22Rv1 (cell line): ENCODE data around the gene DYNLT1.
"Not testable (repeated sequence)": the region's sequence is repeated elsewhere in the genome, so short reads cannot be mapped to it uniquely, and the experiment has no call there.

ENCODE experiments used
- H3K27ac ChIP-seq: fragments of 450-650 bp; 2 replicates; pipeline ENCODE4 v1.5.1; 2017
- ZFX ChIP-seq: fragments of 450-650 bp; IDR thresholded peaks from 2 replicates; pipeline ENCODE4 v1.6.1; 2017; ENCODE audit warnings: antibody characterized with exemption, borderline replicate concordance
- TF ChIP-seq, protein P1 (sequence below): fragments of 450-650 bp; IDR thresholded peaks from 2 replicates; pipeline ENCODE4 v1.5.1; 2017; ENCODE audit warnings: mild to moderate bottlenecking

The DYNLT1 gene

DNA sequence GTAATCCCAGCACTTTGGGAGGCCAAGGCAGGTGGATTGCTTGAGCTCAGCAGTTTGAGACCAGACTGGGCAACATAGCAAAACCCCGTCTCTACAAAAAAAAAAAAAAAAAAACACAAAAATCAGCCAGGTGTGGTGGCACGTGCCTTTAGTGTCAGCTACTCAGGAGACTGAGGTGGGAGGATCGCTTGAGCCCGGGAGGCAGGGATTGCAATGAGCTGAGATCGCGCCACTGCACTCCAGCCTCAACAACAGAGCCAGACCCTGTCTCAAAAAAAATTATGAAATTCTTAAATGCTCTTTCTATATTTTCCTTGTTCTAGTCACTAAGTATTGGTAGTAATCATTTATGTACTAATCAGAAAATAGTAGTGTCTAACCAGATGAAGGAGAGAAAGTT is 35.9 kb upstream of the DYNLT1 start:
- no peak overlapping the region for H3K27ac ChIP-seq
- TF ChIP-seq, protein P1, sequence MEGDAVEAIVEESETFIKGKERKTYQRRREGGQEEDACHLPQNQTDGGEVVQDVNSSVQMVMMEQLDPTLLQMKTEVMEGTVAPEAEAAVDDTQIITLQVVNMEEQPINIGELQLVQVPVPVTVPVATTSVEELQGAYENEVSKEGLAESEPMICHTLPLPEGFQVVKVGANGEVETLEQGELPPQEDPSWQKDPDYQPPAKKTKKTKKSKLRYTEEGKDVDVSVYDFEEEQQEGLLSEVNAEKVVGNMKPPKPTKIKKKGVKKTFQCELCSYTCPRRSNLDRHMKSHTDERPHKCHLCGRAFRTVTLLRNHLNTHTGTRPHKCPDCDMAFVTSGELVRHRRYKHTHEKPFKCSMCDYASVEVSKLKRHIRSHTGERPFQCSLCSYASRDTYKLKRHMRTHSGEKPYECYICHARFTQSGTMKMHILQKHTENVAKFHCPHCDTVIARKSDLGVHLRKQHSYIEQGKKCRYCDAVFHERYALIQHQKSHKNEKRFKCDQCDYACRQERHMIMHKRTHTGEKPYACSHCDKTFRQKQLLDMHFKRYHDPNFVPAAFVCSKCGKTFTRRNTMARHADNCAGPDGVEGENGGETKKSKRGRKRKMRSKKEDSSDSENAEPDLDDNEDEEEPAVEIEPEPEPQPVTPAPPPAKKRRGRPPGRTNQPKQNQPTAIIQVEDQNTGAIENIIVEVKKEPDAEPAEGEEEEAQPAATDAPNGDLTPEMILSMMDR = no peak
- no peak for TF ChIP-seq ZFX

DNA sequence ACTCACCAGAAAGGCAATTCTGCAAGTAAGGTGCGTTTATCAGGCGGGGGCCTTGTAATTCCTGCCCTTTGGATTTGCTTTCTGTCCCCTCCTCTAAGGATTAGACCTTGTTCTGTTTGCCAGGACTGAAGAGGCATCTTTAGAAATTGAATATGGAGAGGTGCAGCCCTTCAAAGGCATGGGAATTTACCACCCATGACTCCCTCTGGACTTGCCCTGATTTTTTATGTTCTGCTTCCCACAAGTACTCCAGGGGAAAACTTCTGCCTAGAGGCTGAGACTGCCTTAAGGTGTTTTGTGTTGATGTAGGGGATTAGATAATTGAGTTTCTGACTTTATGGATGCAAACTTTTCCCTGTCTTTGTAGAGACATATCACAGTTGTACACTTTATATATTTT is 35.5 kb upstream of the DYNLT1 start:
- no peak overlapping the region for H3K27ac ChIP-seq
- TF ChIP-seq, protein P1 = no peak
- TF ChIP-seq ZFX = no peak

- no peak overlapping the region for H3K27ac ChIP-seq
- no peak for TF ChIP-seq ZFX
- TF ChIP-seq, protein P1 = no peak
Measured at GRCh38 chr6:158677906-158678578, 33.5 kb upstream of the DYNLT1 start.

- H3K27ac ChIP-seq = not testable (repeated sequence)
Measured at GRCh38 chr6:158677094-158677493, 32.6 kb upstream of the DYNLT1 start.

GRCh38 chr6:158674342-158675131 is 30.0 kb upstream of the DYNLT1 start:
- TF ChIP-seq, protein P1 = no peak
- TF ChIP-seq ZFX = no peak
- H3K27ac ChIP-seq = no peak overlapping the region

DNA sequence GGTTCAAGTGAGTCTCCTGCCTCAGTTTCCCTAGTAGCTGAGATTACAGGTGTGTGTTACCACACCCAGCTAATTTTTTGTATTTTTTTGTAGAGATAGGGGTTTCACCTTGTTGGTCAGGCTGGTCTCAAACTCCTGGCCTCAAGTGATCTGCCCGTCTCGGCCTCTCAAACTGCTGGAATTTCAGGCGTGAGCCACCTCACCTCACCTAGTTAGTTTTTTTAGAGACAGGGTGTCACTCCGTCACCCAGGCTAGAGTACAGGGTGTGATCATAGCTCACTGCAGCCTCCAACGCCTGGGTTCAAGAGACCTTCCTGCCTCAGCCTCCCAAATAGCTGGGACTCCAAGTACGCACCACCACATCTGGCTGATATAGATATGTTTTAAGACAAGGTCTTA is 28.2 kb upstream of the DYNLT1 start:
- H3K27ac ChIP-seq = no peak overlapping the region
- TF ChIP-seq ZFX = no peak
- TF ChIP-seq, protein P1 = no peak

- H3K27ac ChIP-seq = not testable (repeated sequence)
Measured at GRCh38 chr6:158672119-158672518, 27.6 kb upstream of the DYNLT1 start.

DNA sequence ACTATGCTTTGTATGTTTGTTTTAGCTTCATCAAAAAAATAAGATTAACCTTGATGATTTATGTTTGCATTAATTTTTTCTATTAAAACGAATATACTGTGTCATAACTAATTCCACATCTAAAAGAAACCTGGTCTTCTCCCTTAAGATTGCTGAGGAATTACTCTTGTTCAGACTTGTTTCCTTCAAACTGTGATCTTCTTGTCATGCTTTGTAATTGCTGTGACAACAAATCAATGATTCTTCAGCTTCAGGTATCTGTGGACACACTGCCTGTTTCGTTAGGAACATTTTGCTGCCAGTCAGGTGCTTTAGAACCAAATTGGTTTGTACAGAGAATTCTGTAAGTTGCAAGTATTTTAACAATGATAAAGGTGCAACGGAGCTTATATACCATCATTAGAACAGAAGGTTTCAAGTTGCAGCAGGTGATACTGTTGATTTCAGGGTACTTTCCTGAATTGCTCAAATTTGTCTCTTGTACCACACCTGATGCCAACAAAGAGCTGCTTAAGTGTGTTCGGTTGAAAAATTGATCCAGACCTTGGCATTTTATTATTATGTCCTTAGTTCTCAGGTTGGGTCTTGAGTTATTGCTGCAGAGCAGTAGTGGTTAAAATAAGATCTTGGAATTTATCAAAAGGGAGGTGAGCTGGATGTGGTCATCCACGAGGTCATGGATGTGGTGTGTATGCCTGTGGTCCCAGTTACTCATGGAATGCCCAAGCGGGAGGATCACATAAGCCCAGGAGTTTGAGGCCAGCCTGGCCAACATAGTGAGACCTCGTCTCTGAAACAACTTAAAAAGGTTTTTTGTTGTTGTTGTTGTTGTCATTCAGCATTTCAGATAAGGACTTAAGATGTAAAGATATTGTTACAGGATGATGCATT is 24.8 kb upstream of the DYNLT1 start:
- no peak overlapping the region for H3K27ac ChIP-seq
- TF ChIP-seq ZFX = no peak
- TF ChIP-seq, protein P1 = no peak
